Measurements from ENCODE around the gene MPZL3. TPM values are rescaled to one million over a fixed set of nuclear protein-coding genes. Genes with fewer than 3 reads are reported as not detected.

Gene MPZL3
- polyA plus RNA-seq, 1 of the 3 experiments (the other 2 are of a cell fraction) = 0.38 TPM

DNA sequence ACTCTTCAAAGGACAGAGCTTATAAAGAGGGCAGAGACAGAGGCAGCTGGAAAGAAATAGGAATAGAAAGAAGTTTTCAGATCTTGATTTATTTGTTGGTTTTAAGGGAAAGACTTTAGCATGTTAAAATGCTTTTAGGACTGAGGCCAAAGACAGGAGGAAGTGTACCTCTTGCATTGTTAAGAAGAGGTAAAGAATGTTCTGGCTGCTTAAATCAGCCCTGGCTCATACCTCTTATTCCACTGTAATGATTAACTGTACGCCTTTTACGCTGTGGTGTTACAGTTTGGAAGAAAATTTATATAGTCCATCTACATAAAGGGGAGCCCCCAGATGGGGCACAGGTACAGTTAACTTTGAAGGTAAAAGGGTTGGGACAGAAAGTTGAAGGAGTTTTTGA lies 22.0 kb upstream of the MPZL3 start (continued):
- TF ChIP-seq, protein P1, sequence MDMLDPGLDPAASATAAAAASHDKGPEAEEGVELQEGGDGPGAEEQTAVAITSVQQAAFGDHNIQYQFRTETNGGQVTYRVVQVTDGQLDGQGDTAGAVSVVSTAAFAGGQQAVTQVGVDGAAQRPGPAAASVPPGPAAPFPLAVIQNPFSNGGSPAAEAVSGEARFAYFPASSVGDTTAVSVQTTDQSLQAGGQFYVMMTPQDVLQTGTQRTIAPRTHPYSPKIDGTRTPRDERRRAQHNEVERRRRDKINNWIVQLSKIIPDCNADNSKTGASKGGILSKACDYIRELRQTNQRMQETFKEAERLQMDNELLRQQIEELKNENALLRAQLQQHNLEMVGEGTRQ (IDR thresholded peaks at IDR 0.05; ENCODE audit: borderline replicate concordance, low read depth, low read length) = no peak

DNA sequence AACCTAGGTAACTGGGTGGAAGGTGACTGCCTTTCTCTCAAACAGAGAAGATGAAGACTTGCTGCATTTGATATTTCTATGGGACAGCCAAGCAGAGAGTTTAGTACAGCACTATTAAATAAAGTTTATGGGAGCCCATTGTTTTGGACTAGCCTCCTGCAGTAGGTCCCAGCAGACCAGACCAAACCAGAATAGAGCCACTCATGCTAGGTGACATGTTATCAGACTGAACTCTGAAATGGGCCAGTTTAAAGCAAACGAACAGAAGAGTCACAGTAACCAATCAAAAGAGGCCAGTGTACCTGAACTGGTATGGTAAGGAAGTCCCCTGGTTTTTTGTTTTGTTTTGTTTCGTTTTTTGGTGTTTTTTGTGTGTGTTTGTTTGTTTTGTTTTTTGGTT lies 19.8 kb upstream of the MPZL3 start:
- CTCF ChIA-PET = no interaction called here
- Histone ChIP-seq H3K27ac (ENCODE audit: low read depth in 2 of 2, low read length in 1 of 2) (no peak overlapping the region), H3K9me2 (no peaks in the 10 kb centered on the region), H3K4me3 (ENCODE audit: low read depth in 2 of 2, low read length in 1 of 2) (no peak overlapping the region), H3K4me1 (ENCODE audit: control insufficient read depth in 1 of 2, insufficient read depth in 2 of 2, low read depth in 1 of 2, low read length in 1 of 2) (peaks cover 0 to under 1% of the 10 kb centered on the region in 2 experiments; a peak in 1 of 4 replicates), H3K9ac (no peak overlapping the region), H3K27me3 (ENCODE audit: insufficient read depth) (peaks cover 3% of the 10 kb centered on the region; the same call in 1 of the 2 replicates), H3K4me2 (no peak overlapping the region), H3F3A (replicated peaks; ENCODE audit: insufficient read depth) (no peaks in the 10 kb centered on the region), H3K79me2 (ENCODE audit: insufficient read depth) (no peaks in the 10 kb centered on the region), H2AFZ (ENCODE audit: low read depth) (no peak overlapping the region), H3K36me3 (replicated peaks in 1 of 2; ENCODE audit: control insufficient read depth in 1 of 2, insufficient read depth in 2 of 2, low read length in 1 of 2) (no peaks in the 10 kb centered on the region), H4K20me1 (ENCODE audit: insufficient read depth) (no peaks in the 10 kb centered on the region), H3K9me3 (no peaks in the 10 kb centered on the region)
- POLR2A ChIA-PET = no interaction called here
- 6% methylated on average over 2 of the region's 2 CpGs for WGBS (ENCODE audit: low lambda C conversion rate)
- TF ChIP-seq, protein P2, sequence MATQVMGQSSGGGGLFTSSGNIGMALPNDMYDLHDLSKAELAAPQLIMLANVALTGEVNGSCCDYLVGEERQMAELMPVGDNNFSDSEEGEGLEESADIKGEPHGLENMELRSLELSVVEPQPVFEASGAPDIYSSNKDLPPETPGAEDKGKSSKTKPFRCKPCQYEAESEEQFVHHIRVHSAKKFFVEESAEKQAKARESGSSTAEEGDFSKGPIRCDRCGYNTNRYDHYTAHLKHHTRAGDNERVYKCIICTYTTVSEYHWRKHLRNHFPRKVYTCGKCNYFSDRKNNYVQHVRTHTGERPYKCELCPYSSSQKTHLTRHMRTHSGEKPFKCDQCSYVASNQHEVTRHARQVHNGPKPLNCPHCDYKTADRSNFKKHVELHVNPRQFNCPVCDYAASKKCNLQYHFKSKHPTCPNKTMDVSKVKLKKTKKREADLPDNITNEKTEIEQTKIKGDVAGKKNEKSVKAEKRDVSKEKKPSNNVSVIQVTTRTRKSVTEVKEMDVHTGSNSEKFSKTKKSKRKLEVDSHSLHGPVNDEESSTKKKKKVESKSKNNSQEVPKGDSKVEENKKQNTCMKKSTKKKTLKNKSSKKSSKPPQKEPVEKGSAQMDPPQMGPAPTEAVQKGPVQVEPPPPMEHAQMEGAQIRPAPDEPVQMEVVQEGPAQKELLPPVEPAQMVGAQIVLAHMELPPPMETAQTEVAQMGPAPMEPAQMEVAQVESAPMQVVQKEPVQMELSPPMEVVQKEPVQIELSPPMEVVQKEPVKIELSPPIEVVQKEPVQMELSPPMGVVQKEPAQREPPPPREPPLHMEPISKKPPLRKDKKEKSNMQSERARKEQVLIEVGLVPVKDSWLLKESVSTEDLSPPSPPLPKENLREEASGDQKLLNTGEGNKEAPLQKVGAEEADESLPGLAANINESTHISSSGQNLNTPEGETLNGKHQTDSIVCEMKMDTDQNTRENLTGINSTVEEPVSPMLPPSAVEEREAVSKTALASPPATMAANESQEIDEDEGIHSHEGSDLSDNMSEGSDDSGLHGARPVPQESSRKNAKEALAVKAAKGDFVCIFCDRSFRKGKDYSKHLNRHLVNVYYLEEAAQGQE (IDR thresholded peaks at IDR 0.05; ENCODE audit: low read depth, low read length) = no peak
- TF ChIP-seq, protein P3, sequence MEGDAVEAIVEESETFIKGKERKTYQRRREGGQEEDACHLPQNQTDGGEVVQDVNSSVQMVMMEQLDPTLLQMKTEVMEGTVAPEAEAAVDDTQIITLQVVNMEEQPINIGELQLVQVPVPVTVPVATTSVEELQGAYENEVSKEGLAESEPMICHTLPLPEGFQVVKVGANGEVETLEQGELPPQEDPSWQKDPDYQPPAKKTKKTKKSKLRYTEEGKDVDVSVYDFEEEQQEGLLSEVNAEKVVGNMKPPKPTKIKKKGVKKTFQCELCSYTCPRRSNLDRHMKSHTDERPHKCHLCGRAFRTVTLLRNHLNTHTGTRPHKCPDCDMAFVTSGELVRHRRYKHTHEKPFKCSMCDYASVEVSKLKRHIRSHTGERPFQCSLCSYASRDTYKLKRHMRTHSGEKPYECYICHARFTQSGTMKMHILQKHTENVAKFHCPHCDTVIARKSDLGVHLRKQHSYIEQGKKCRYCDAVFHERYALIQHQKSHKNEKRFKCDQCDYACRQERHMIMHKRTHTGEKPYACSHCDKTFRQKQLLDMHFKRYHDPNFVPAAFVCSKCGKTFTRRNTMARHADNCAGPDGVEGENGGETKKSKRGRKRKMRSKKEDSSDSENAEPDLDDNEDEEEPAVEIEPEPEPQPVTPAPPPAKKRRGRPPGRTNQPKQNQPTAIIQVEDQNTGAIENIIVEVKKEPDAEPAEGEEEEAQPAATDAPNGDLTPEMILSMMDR (IDR thresholded peaks at IDR 0.05) = no peak
- TF ChIP-seq FOXM1 (IDR thresholded peaks at IDR 0.05; ENCODE audit: low read depth) (no peak), FOSL2 (IDR thresholded peaks at IDR 0.05; ENCODE audit: borderline replicate concordance, low read depth) (no peak), TAF1 (IDR thresholded peaks at IDR 0.05; ENCODE audit: borderline replicate concordance, low read depth, low read length) (no peak), JUND (IDR thresholded peaks at IDR 0.05) (no peak), GABPA (IDR thresholded peaks at IDR 0.05; ENCODE audit: low read depth) (no peak), EP300 (IDR thresholded peaks at IDR 0.05; ENCODE audit: borderline replicate concordance in 1 of 2, low read depth in 1 of 2, low read length in 1 of 2) (no peak), CHD2 (IDR thresholded peaks at IDR 0.05; ENCODE audit: low read length, partially characterized antibody) (no peak), NFIC (IDR thresholded peaks at IDR 0.05; ENCODE audit: borderline replicate concordance) (no peak), POLR2AphosphoS5 (IDR thresholded peaks at IDR 0.05; ENCODE audit: low read depth, low read length) (no peak), EZH2phosphoT487 (IDR thresholded peaks at IDR 0.05; ENCODE audit: borderline replicate concordance, low read depth) (no peak)
- TF ChIP-seq, protein P4, sequence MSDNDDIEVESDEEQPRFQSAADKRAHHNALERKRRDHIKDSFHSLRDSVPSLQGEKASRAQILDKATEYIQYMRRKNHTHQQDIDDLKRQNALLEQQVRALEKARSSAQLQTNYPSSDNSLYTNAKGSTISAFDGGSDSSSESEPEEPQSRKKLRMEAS (IDR thresholded peaks at IDR 0.05; ENCODE audit: low read depth) = no peak
- TF ChIP-seq, protein P1 (IDR thresholded peaks at IDR 0.05; ENCODE audit: borderline replicate concordance, low read depth, low read length) = no peak
- TF ChIP-seq, protein P5, sequence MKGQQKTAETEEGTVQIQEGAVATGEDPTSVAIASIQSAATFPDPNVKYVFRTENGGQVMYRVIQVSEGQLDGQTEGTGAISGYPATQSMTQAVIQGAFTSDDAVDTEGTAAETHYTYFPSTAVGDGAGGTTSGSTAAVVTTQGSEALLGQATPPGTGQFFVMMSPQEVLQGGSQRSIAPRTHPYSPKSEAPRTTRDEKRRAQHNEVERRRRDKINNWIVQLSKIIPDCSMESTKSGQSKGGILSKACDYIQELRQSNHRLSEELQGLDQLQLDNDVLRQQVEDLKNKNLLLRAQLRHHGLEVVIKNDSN (IDR thresholded peaks at IDR 0.05; ENCODE audit: borderline replicate concordance, low read depth) = no peak
- no peak for DNase-seq

Data from SK-N-SH (cell line).